HG02642 (cell line): Measurements from ENCODE around the gene PANX2.

Source experiments
- ATAC-seq: cut with Tn5 transposase; IDR thresholded peaks from one replicate; pipeline ENCODE4 v1.9.1; 2021; ENCODE audit warnings: mild to moderate bottlenecking; ENCODE audit not compliant: unreplicated experiment, poor library complexity

Gene PANX2

GRCh38 chr22:50169774-50170341 is 673 bp upstream of the PANX2 start:
- no peak for ATAC-seq

- no peak for ATAC-seq
These were observed 911 bp downstream of the PANX2 start for GRCh38 chr22:50171319-50171964.

- no peak for ATAC-seq
These were observed 1.5 kb downstream of the PANX2 start for GRCh38 chr22:50171965-50172421.

- no peak for ATAC-seq
These were observed 2.9 kb downstream of the PANX2 start for GRCh38 chr22:50173311-50173982.

- ATAC-seq = no peak
These were observed 3.4 kb downstream of the PANX2 start for GRCh38 chr22:50173983-50174355.

GRCh38 chr22:50174382-50175190 is 4.1 kb downstream of the PANX2 start:
- ATAC-seq = no peak

GRCh38 chr22:50175191-50175461 is 4.6 kb downstream of the PANX2 start:
- no peak for ATAC-seq

- no peak for ATAC-seq
These were observed 5.7 kb downstream of the PANX2 start for GRCh38 chr22:50175921-50176849.

- no peak for ATAC-seq
These were observed 6.5 kb downstream of the PANX2 start for GRCh38 chr22:50176850-50177536.

GRCh38 chr22:50177537-50178470 is 7.3 kb downstream of the PANX2 start:
- no peak for ATAC-seq

GRCh38 chr22:50178471-50178864 is 7.9 kb downstream of the PANX2 start:
- ATAC-seq = no peak

- no peak for ATAC-seq
These were observed 8.6 kb downstream of the PANX2 start for GRCh38 chr22:50178871-50179869.

- no peak for ATAC-seq
These were observed 9.6 kb downstream of the PANX2 start for GRCh38 chr22:50179937-50180726.

GRCh38 chr22:50180727-50181521 is 10.4 kb downstream of the PANX2 start:
- no peak for ATAC-seq

GRCh38 chr22:50182176-50183081 is 11.9 kb downstream of the PANX2 start:
- no peak for ATAC-seq
